ENCODE data around the gene PAX8. TPM values are rescaled to one million over a fixed set of nuclear protein-coding genes. Genes with fewer than 3 reads are reported as not detected.

The PAX8 gene
- total and polyA plus RNA-seq, 2 of the 13 experiments (the other 11 are each of a cell fraction or from before 2014, with no cell fraction given) = 1.5 to 8.8 TPM

- TF ChIP-seq KDM4B (CRISPR knock-in tag; IDR thresholded peaks at IDR 0.05) (0 out of 2 replicates have a peak, but pooled peaks have one; percentile 20), ZNF232 (CRISPR knock-in tag; IDR thresholded peaks at IDR 0.05; ENCODE audit: borderline replicate concordance) (no peak), ZFP82 (CRISPR knock-in tag; IDR thresholded peaks at IDR 0.05; ENCODE audit: borderline replicate concordance) (no peak), DPF2 (CRISPR knock-in tag; IDR thresholded peaks at IDR 0.05; ENCODE audit: borderline replicate concordance, low read depth) (peak; percentile 57; the same call in 1 of the 2 replicates), ZNF264 (CRISPR knock-in tag; IDR thresholded peaks at IDR 0.05) (no peak), ZNF615 (CRISPR knock-in tag; IDR thresholded peaks at IDR 0.05; ENCODE audit: borderline replicate concordance) (0 out of 2 replicates have a peak, but pooled peaks have one; percentile 41), ZBTB42 (CRISPR knock-in tag; IDR thresholded peaks at IDR 0.05) (peak; percentile 74), GATAD1 (CRISPR knock-in tag; IDR thresholded peaks at IDR 0.05) (0 out of 2 replicates have a peak, but pooled peaks have one; percentile 15), ZNF275 (CRISPR knock-in tag; IDR thresholded peaks at IDR 0.05; ENCODE audit: borderline replicate concordance) (0 out of 2 replicates have a peak, but pooled peaks have one; percentile 32), HOXA3 (CRISPR knock-in tag; IDR thresholded peaks at IDR 0.05) (peak; percentile 57; the same call in 1 of the 2 replicates), IKZF1 (IDR thresholded peaks at IDR 0.05) (no peak), FOXK1 (CRISPR knock-in tag; IDR thresholded peaks at IDR 0.05; ENCODE audit: borderline replicate concordance, low read depth) (peak; percentile 43; the same call in 1 of the 2 replicates), RFX1 (IDR thresholded peaks at IDR 0.05) (peak; percentile 96), SOX6 (IDR thresholded peaks at IDR 0.05) (no peak), SOX6 (CRISPR knock-in tag; IDR thresholded peaks at IDR 0.05) (peak; percentile 82), SAP130 (CRISPR knock-in tag; IDR thresholded peaks at IDR 0.05; ENCODE audit: low read depth) (peak; percentile 75), ZFP37 (CRISPR knock-in tag; IDR thresholded peaks at IDR 0.05; ENCODE audit: borderline replicate concordance) (no peak), ZNF136 (CRISPR knock-in tag; IDR thresholded peaks at IDR 0.05; ENCODE audit: low read depth) (peak; percentile 55; the same call in 1 of the 2 replicates), ZFP90 (CRISPR knock-in tag; IDR thresholded peaks at IDR 0.05; ENCODE audit: borderline replicate concordance) (no peak), TFE3 (CRISPR knock-in tag; IDR thresholded peaks at IDR 0.05) (peak; percentile 78), NCOA5 (CRISPR knock-in tag; IDR thresholded peaks at IDR 0.05) (no peak), SPEN (CRISPR knock-in tag; IDR thresholded peaks at IDR 0.05; ENCODE audit: low read depth) (no peak), U2AF1 (optimal IDR thresholded peaks at IDR 0.05; ENCODE audit: low read depth, low read length) (peak; percentile 34), EHMT2 (IDR thresholded peaks at IDR 0.05; ENCODE audit: borderline replicate concordance, low read depth, low read length) (peak; percentile 33; the same call in 1 of the 2 replicates), SOX5 (CRISPR knock-in tag; IDR thresholded peaks at IDR 0.05; ENCODE audit: borderline replicate concordance) (peak; percentile 86), NR3C1 (CRISPR knock-in tag; IDR thresholded peaks at IDR 0.05) (no peak)
These were observed 60.2 kb downstream of the PAX8 start (continued) for GRCh38 chr2:113218283-113219091.
